Astrocyte (in vitro differentiated cells and primary cell): ENCODE measurements around the gene LCLAT1. TPM values are rescaled to one million over a fixed set of nuclear protein-coding genes. Genes with fewer than 3 reads are reported as not detected.

ENCODE experiments used
- DNase-seq: peaks from one replicate; pipeline ENCODE4 v3.0.0-alpha.2; 2010; ENCODE audit warnings: low read depth
- FAIRE-seq: peaks from 2 replicates; lab custom pipeline; 2011; peaks lifted over from hg19 to GRCh38; lab: Jason Lieb, UNC
- H2AFZ ChIP-seq: 2 replicates; pipeline ENCODE4 v1.6.0; 2012; ENCODE audit warnings: low read depth, low read length, inconsistent platforms
- H3K27ac ChIP-seq: 2 replicates; pipeline ENCODE4 v1.5.1; 2011; ENCODE audit warnings: low read depth, low read length, inconsistent platforms
- H3K27me3 ChIP-seq: 2 replicates; pipeline ENCODE4 v1.6.0; 2011; ENCODE audit warnings: low read length, inconsistent platforms; ENCODE audit not compliant: insufficient read depth
- H3K36me3 ChIP-seq: 2 replicates; pipeline ENCODE4 v1.5.1; 2011; ENCODE audit warnings: low read length, inconsistent platforms; ENCODE audit not compliant: insufficient read depth
- H3K4me1 ChIP-seq: 2 replicates; pipeline ENCODE4 v1.5.1; 2011; ENCODE audit warnings: low read length, inconsistent platforms; ENCODE audit not compliant: insufficient read depth
- H3K4me2 ChIP-seq: 2 replicates; pipeline ENCODE4 v1.6.0; 2012; ENCODE audit warnings: low read length, inconsistent platforms
- H3K4me3 ChIP-seq: 2 replicates; pipeline ENCODE4 v1.5.1; 2011; ENCODE audit warnings: low read depth, mild to moderate bottlenecking, low read length, inconsistent platforms; ENCODE audit not compliant: insufficient read depth
- H3K79me2 ChIP-seq: 2 replicates; pipeline ENCODE4 v1.6.0; 2012; ENCODE audit warnings: mild to moderate bottlenecking, low read length, inconsistent platforms; ENCODE audit not compliant: insufficient read depth
- H3K9ac ChIP-seq: 2 replicates; pipeline ENCODE4 v1.6.0; 2012; ENCODE audit warnings: mild to moderate bottlenecking, low read length, inconsistent platforms
- H3K9me3 ChIP-seq: 2 replicates; pipeline ENCODE4 v1.5.1; 2012; ENCODE audit warnings: low read depth, mild to moderate bottlenecking, low read length, inconsistent platforms; ENCODE audit not compliant: insufficient read depth
- H4K20me1 ChIP-seq: 2 replicates; pipeline ENCODE4 v1.6.0; 2012; ENCODE audit warnings: low read length, inconsistent platforms; ENCODE audit not compliant: insufficient read depth
- H3K27ac Mint-ChIP-seq: one replicate; pipeline ENCODE4 v1.8.0; 2021; ENCODE audit warnings: mild to moderate bottlenecking, mixed read lengths; ENCODE audit not compliant: unreplicated experiment
- H3K27me3 Mint-ChIP-seq: one replicate; pipeline ENCODE4 v1.8.0; 2021; ENCODE audit warnings: low read depth, mixed read lengths; ENCODE audit not compliant: unreplicated experiment
- H3K36me3 Mint-ChIP-seq: one replicate; pipeline ENCODE4 v1.8.0; 2021; ENCODE audit warnings: low read depth, mixed read lengths; ENCODE audit not compliant: unreplicated experiment
- H3K4me1 Mint-ChIP-seq: one replicate; pipeline ENCODE4 v1.8.0; 2021; ENCODE audit warnings: low read depth, mixed read lengths; ENCODE audit not compliant: unreplicated experiment
- H3K4me3 Mint-ChIP-seq: one replicate; pipeline ENCODE4 v1.8.0; 2021; ENCODE audit warnings: mild to moderate bottlenecking, moderate library complexity, mixed read lengths; ENCODE audit not compliant: unreplicated experiment
- H3K9me3 Mint-ChIP-seq: one replicate; pipeline ENCODE4 v1.8.0; 2021; ENCODE audit warnings: mild to moderate bottlenecking, mixed read lengths; ENCODE audit not compliant: unreplicated experiment
- EZH2 ChIP-seq: IDR thresholded peaks from 2 replicates; pipeline ENCODE4 v1.6.1; 2012; ENCODE audit warnings: mild to moderate bottlenecking, low read length, inconsistent platforms; ENCODE audit not compliant: insufficient read depth
- total RNA-seq: library from RNA; stranded (reverse); gene quantifications from 2 replicates; pipeline ENCODE4 v1.2.1, GENCODE V29; 2021
- TF ChIP-seq, protein P1 (sequence below): IDR thresholded peaks from 2 replicates; pipeline ENCODE4 v1.5.1; 2011; ENCODE audit warnings: low read depth, mild to moderate bottlenecking, inconsistent platforms, low read length, moderate library complexity; ENCODE audit not compliant: insufficient read depth

LCLAT1 gene
- total RNA-seq, 1 donor from 2014 or later = 17.5 TPM

DNA sequence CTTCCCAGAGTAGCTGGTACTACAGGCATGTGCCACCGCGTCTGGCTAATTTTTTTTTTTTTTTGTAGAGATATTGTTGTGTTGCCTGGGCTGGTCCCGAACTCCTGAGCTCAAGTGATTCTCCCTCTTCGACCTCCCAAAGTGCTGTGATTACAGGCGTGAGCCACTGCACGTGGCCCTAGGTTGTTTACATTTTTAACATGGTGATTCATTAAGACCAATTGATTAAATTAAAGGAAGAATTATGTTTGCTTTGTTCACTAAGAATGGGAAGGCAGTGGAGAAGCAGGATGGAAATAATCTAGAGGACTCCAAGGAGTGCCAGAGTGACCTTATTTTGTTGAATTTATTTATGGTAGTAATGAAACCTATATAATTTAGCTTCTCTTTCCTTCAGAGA lies 7.5 kb downstream of the LCLAT1 start:
- Histone ChIP-seq H3K9me3 (no peaks in the 10 kb centered on the region), H3K36me3 (no peaks in the 10 kb centered on the region), H3K9ac (no peak overlapping the region), H3K4me1 (no peaks in the 10 kb centered on the region), H3K79me2 (peaks cover 73% of the 10 kb centered on the region), H3K4me2 (no peak overlapping the region), H3K27me3 (no peaks in the 10 kb centered on the region), H2AFZ (no peak overlapping the region), H4K20me1 (peaks cover 19% of the 10 kb centered on the region), H3K27ac (no peak overlapping the region), H3K4me3 (no peak overlapping the region)
- Mint-ChIP-seq H3K4me3 (no peak overlapping the region), H3K27ac (no peak overlapping the region), H3K27me3 (no peaks in the 10 kb centered on the region), H3K9me3 (peaks cover 5% of the 10 kb centered on the region), H3K36me3 (peaks cover 2% of the 10 kb centered on the region), H3K4me1 (no peaks in the 10 kb centered on the region)
- no peak for FAIRE-seq
- DNase-seq = no peak
- TF ChIP-seq EZH2 = no peak
- TF ChIP-seq, protein P1, sequence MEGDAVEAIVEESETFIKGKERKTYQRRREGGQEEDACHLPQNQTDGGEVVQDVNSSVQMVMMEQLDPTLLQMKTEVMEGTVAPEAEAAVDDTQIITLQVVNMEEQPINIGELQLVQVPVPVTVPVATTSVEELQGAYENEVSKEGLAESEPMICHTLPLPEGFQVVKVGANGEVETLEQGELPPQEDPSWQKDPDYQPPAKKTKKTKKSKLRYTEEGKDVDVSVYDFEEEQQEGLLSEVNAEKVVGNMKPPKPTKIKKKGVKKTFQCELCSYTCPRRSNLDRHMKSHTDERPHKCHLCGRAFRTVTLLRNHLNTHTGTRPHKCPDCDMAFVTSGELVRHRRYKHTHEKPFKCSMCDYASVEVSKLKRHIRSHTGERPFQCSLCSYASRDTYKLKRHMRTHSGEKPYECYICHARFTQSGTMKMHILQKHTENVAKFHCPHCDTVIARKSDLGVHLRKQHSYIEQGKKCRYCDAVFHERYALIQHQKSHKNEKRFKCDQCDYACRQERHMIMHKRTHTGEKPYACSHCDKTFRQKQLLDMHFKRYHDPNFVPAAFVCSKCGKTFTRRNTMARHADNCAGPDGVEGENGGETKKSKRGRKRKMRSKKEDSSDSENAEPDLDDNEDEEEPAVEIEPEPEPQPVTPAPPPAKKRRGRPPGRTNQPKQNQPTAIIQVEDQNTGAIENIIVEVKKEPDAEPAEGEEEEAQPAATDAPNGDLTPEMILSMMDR = no peak

DNA sequence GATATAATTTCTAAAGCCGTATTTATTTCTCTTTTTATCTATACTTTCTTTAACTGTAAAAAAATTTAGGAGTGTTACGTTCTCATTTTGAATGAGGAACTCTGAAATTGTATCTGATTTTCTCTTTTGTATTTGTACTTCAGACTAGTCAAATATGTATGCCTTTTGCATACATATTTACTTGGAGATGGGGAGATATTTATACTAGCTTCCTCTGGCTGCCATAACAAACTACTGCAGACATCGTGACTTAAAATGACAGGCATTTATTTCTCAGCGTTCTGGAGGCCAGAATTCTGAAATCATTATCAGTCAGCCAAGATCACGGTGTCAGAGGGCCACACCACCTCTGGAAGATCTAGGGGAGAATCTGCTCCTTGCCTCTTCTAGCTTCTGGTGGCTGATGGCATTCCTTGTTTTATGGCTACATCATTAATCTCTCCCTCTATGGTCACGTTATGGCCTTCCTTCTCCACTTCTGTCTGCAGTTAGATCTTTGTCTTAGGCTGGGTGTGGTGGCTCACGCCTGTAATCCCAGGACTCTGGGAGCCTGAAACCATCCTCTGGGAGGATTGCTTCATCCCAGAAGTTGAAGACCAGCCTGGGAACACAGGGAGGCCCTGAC lies 8.2 kb downstream of the LCLAT1 start:
- no peak overlapping the region for H2AFZ ChIP-seq
- no peak overlapping the region for H3K4me2 ChIP-seq
- no peak for TF ChIP-seq EZH2
- TF ChIP-seq, protein P1 = no peak
- Mint-ChIP-seq H3K36me3 (no peaks in the 10 kb centered on the region), H3K4me3 (no peak overlapping the region), H3K4me1 (no peaks in the 10 kb centered on the region), H3K27me3 (no peaks in the 10 kb centered on the region), H3K9me3 (peaks cover 3% of the 10 kb centered on the region), H3K27ac (no peak overlapping the region)
- peaks cover 67% of the 10 kb centered on the region for H3K79me2 ChIP-seq
- H3K4me3 ChIP-seq = no peak overlapping the region
- no peaks in the 10 kb centered on the region for H3K9me3 ChIP-seq
- no peaks in the 10 kb centered on the region for H3K4me1 ChIP-seq
- peaks cover 19% of the 10 kb centered on the region for H4K20me1 ChIP-seq
- DNase-seq (no peak), FAIRE-seq (no peak)
- no peak overlapping the region for H3K27ac ChIP-seq
- no peaks in the 10 kb centered on the region for H3K27me3 ChIP-seq
- H3K36me3 ChIP-seq = no peaks in the 10 kb centered on the region
- no peak overlapping the region for H3K9ac ChIP-seq

GRCh38 chr2:30456106-30456505 lies 9.1 kb downstream of the LCLAT1 start:
- H3K4me3 Mint-ChIP-seq = no peak overlapping the region
- H3K4me3 ChIP-seq = no peak overlapping the region
- no peak overlapping the region for H3K4me2 ChIP-seq
- no peak for TF ChIP-seq EZH2
- TF ChIP-seq, protein P1 = no peak
- H3K4me1 Mint-ChIP-seq = no peaks in the 10 kb centered on the region
- peaks cover 23% of the 10 kb centered on the region for H4K20me1 ChIP-seq
- no peaks in the 10 kb centered on the region for H3K36me3 Mint-ChIP-seq
- H3K9me3 Mint-ChIP-seq = peaks cover 3% of the 10 kb centered on the region
- H3K27ac ChIP-seq = no peak overlapping the region
- no peaks in the 10 kb centered on the region for H3K9me3 ChIP-seq
- no peak overlapping the region for H3K9ac ChIP-seq
- H3K79me2 ChIP-seq = peaks cover 66% of the 10 kb centered on the region
- FAIRE-seq (no peak), DNase-seq (no peak)
- no peaks in the 10 kb centered on the region for H3K36me3 ChIP-seq
- no peak overlapping the region for H2AFZ ChIP-seq
- H3K27me3 ChIP-seq = no peaks in the 10 kb centered on the region
- no peak overlapping the region for H3K27ac Mint-ChIP-seq
- no peaks in the 10 kb centered on the region for H3K27me3 Mint-ChIP-seq
- no peaks in the 10 kb centered on the region for H3K4me1 ChIP-seq
